Thyroid gland (tissue), 4 donors: ENCODE results near the gene PRELID3B. TPM values are rescaled to one million over a fixed set of nuclear protein-coding genes. Genes with fewer than 3 reads are reported as not detected.

Experiments used
- DNase-seq, 2 donors: peaks; one replicate each; pipeline ENCODE4 v3.0.0-alpha.2; 2019
- H3K27ac ChIP-seq, 3 donors: fragments of 200-600 bp; sonication (generic); 1 replicate in 2 of 3; 2 replicates in 1 of 3; pipeline ENCODE4 v1.5.1; 2016 to 2019; ENCODE audit warnings: mild to moderate bottlenecking in 1 of 3, moderate library complexity in 1 of 3
- H3K27me3 ChIP-seq: fragments of 200-600 bp; sonication (generic); one replicate; pipeline ENCODE4 v1.5.1; 2019
- H3K36me3 ChIP-seq, 2 donors: fragments of 200-600 bp; sonication (generic); one replicate each; pipeline ENCODE4 v1.5.1; 2016 to 2019
- H3K4me1 ChIP-seq, 2 donors: fragments of 200-600 bp; sonication (generic); one replicate each; pipeline ENCODE4 v1.5.1; 2017 to 2019
- H3K4me3 ChIP-seq, 3 donors: fragments of 200-600 bp; sonication (generic); replicated peaks in 1 of 3; 1 replicate in 2 of 3; 2 replicates in 1 of 3; pipeline ENCODE4 v1.5.1; 2016; ENCODE audit warnings: mild to moderate bottlenecking in 1 of 3
- H3K9me3 ChIP-seq: fragments of 200-600 bp; sonication (generic); one replicate; pipeline ENCODE4 v1.5.1; 2017
- CTCF ChIP-seq, 6 experiments: fragments of 200-600 bp in 3 of 6; fragments of 450-650 bp in 3 of 6; sonication (generic) in 3 of 6; IDR thresholded peaks; one replicate each; pipeline ENCODE4 v1.5.1; 2016 to 2019; ENCODE audit warnings: antibody characterized with exemption in 6 of 6, mild to moderate bottlenecking in 2 of 6, inconsistent platforms in 1 of 6, moderate library complexity in 1 of 6
- POLR2A ChIP-seq, 2 donors: fragments of 450-650 bp; IDR thresholded peaks; one replicate each; pipeline ENCODE4 v1.6.1; 2017; ENCODE audit warnings: antibody characterized with exemption in 2 of 2, mild to moderate bottlenecking in 2 of 2, moderate library complexity in 1 of 2
- WGBS, 2 donors: methylation state at CpG; one replicate each; pipeline ENCODE4 v1.1.5; 2017; 5-methylcytosine and 5-hydroxymethylcytosine counted together
- intact Hi-C: fragments of 100-400 bp; cut with DNase I; formaldehyde crosslinking; loops from one replicate; pipeline ENCODE4 v1.15.1; 2023
- total RNA-seq, 4 donors: library from RNA; depleted of rRNA; stranded (reverse); fragments of >200 nt; gene quantifications; one replicate each; pipeline ENCODE4 v1.2.3, GENCODE V29; 2016

PRELID3B gene
- total RNA-seq, 4 donors from 2014 or later, result 74.4 to 112 (median 85.6) TPM

- Histone ChIP-seq H3K4me1 (no peaks in the 10 kb centered on the region), H3K4me3 (no peak overlapping the region), H3K36me3 (no peaks in the 10 kb centered on the region), H3K27me3 (no peaks in the 10 kb centered on the region), H3K9me3 (no peaks in the 10 kb centered on the region), H3K27ac (no peak overlapping the region)
- DNase-seq, result no peak
- intact Hi-C loops, result no loop called here
- 57 to 70% methylated on average over 4 of the region's 4 CpGs for WGBS, 2 donors
- TF ChIP-seq CTCF (IDR thresholded peaks at IDR 0.05), result no peak
- TF ChIP-seq POLR2A (IDR thresholded peaks at IDR 0.05), result no peak
Observed at GRCh38 chr20:59016795-59017492, 25.6 kb downstream of the PRELID3B start.

- no peak overlapping the region for H3K27ac ChIP-seq
- intact Hi-C loops, result no loop called here
- H3K27me3 ChIP-seq, result no peaks in the 10 kb centered on the region
- H3K36me3 ChIP-seq, result no peaks in the 10 kb centered on the region
- TF ChIP-seq CTCF (IDR thresholded peaks at IDR 0.05), result no peak
- TF ChIP-seq POLR2A (IDR thresholded peaks at IDR 0.05), result no peak
- WGBS, 2 donors, result 75 to 84% methylated on average over 16 of the region's 16 CpGs
- no peak overlapping the region for H3K4me3 ChIP-seq
- no peaks in the 10 kb centered on the region for H3K9me3 ChIP-seq
- no peak for DNase-seq
- H3K4me1 ChIP-seq, result no peaks in the 10 kb centered on the region
Observed at GRCh38 chr20:59015812-59016711, 26.5 kb downstream of the PRELID3B start.

GRCh38 chr20:59015411-59015810 is 27.2 kb downstream of the PRELID3B start:
- WGBS, 2 donors, result 88% methylated on average over 16 of the region's 16 CpGs
- TF ChIP-seq POLR2A (IDR thresholded peaks at IDR 0.05) (no peak), CTCF (IDR thresholded peaks at IDR 0.05) (no peak)
- intact Hi-C loops, result no loop called here
- Histone ChIP-seq H3K36me3 (no peaks in the 10 kb centered on the region), H3K27me3 (no peaks in the 10 kb centered on the region), H3K9me3 (no peaks in the 10 kb centered on the region), H3K4me3 (no peak overlapping the region), H3K4me1 (peaks cover 3 to 6% of the 10 kb centered on the region in 2 donors), H3K27ac (no peak overlapping the region)
- DNase-seq, result no peak

GRCh38 chr20:59014680-59015389 is 27.8 kb downstream of the PRELID3B start:
- WGBS, 2 donors, result 89 to 94% methylated on average over 8 to 16 of the region's 17 CpGs
- Histone ChIP-seq H3K36me3 (no peaks in the 10 kb centered on the region), H3K27me3 (no peaks in the 10 kb centered on the region), H3K27ac (no peak overlapping the region), H3K4me1 (peaks cover 9 to 12% of the 10 kb centered on the region in 2 donors), H3K4me3 (no peak overlapping the region), H3K9me3 (no peaks in the 10 kb centered on the region)
- no peak for DNase-seq
- intact Hi-C loops, result no loop called here
- TF ChIP-seq CTCF (IDR thresholded peaks at IDR 0.05) (no peak), POLR2A (IDR thresholded peaks at IDR 0.05) (no peak)
